HepG2 (cell line): ENCODE data around the gene HCK.

ENCODE experiments used
- CTCF ChIP-seq: sonication (generic); formaldehyde crosslinking; IDR thresholded peaks from 2 replicates; pipeline ENCODE4 v1.5.0; 2020; ENCODE audit warnings: mild to moderate bottlenecking, missing genetic modification reagents, moderate library complexity
- HINFP ChIP-seq: sonication (generic); formaldehyde crosslinking; IDR thresholded peaks from 2 replicates; pipeline ENCODE4 v1.4.0; 2020; ENCODE audit warnings: low read depth, mild to moderate bottlenecking, missing genetic modification reagents
- KMT2B ChIP-seq: IDR thresholded peaks from 2 replicates; pipeline ENCODE4 v1.6.1; 2016; ENCODE audit warnings: missing genetic modification reagents, missing compliant biosample characterization
- SRSF4 ChIP-seq: fragments of 200-400 bp; formaldehyde crosslinking; IDR thresholded peaks from one replicate; pipeline ENCODE4 v1.6.1; 2018; ENCODE audit warnings: mild to moderate bottlenecking, low read depth, low read length, moderate library complexity; ENCODE audit not compliant: poor library complexity, severe bottlenecking
- TF ChIP-seq, protein P1 (sequence below): sonication (generic); formaldehyde crosslinking; IDR thresholded peaks from 2 replicates; pipeline ENCODE4 v1.4.0; 2020; ENCODE audit warnings: mild to moderate bottlenecking, missing genetic modification reagents

- TF ChIP-seq KMT2B (CRISPR knock-in tag) = no peak
- TF ChIP-seq CTCF (CRISPR knock-in tag) = no peak
- no peak for TF ChIP-seq HINFP (CRISPR knock-in tag)
- TF ChIP-seq, protein P1, sequence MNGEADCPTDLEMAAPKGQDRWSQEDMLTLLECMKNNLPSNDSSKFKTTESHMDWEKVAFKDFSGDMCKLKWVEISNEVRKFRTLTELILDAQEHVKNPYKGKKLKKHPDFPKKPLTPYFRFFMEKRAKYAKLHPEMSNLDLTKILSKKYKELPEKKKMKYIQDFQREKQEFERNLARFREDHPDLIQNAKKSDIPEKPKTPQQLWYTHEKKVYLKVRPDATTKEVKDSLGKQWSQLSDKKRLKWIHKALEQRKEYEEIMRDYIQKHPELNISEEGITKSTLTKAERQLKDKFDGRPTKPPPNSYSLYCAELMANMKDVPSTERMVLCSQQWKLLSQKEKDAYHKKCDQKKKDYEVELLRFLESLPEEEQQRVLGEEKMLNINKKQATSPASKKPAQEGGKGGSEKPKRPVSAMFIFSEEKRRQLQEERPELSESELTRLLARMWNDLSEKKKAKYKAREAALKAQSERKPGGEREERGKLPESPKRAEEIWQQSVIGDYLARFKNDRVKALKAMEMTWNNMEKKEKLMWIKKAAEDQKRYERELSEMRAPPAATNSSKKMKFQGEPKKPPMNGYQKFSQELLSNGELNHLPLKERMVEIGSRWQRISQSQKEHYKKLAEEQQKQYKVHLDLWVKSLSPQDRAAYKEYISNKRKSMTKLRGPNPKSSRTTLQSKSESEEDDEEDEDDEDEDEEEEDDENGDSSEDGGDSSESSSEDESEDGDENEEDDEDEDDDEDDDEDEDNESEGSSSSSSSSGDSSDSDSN (CRISPR knock-in tag) = no peak
- TF ChIP-seq SRSF4 = no peak
These were observed 84.0 kb downstream of the HCK start for GRCh38 chr20:32135983-32136515.
